Measurements from ENCODE around the gene PKP4. TPM values are rescaled to one million over a fixed set of nuclear protein-coding genes. Genes with fewer than 3 reads are reported as not detected.

Gene PKP4
- total and polyA plus RNA-seq, 2 experiments from 2014 or later: 35.7 to 92.3 TPM

DNA sequence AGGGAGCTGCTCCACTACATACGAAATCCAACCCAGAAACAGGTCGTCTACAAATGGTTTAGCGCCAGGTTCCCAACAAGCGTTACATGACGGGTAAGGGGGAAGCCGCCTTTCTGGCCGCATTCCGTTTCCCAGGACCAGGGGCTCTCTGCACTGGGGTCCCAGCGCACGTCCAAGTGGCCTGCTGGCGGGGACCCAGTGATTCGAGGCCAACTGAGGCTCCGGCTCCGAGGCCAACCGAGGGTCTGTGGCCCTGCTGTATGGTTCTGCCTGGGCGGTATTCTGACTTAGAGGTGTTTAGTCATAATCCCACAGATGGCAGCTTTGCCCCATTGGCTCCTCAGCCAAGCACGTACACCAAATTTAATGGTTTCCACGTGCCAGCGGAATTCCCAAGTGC lies 127.2 kb downstream of the PKP4 start (continued):
- TF ChIP-seq, protein P1, sequence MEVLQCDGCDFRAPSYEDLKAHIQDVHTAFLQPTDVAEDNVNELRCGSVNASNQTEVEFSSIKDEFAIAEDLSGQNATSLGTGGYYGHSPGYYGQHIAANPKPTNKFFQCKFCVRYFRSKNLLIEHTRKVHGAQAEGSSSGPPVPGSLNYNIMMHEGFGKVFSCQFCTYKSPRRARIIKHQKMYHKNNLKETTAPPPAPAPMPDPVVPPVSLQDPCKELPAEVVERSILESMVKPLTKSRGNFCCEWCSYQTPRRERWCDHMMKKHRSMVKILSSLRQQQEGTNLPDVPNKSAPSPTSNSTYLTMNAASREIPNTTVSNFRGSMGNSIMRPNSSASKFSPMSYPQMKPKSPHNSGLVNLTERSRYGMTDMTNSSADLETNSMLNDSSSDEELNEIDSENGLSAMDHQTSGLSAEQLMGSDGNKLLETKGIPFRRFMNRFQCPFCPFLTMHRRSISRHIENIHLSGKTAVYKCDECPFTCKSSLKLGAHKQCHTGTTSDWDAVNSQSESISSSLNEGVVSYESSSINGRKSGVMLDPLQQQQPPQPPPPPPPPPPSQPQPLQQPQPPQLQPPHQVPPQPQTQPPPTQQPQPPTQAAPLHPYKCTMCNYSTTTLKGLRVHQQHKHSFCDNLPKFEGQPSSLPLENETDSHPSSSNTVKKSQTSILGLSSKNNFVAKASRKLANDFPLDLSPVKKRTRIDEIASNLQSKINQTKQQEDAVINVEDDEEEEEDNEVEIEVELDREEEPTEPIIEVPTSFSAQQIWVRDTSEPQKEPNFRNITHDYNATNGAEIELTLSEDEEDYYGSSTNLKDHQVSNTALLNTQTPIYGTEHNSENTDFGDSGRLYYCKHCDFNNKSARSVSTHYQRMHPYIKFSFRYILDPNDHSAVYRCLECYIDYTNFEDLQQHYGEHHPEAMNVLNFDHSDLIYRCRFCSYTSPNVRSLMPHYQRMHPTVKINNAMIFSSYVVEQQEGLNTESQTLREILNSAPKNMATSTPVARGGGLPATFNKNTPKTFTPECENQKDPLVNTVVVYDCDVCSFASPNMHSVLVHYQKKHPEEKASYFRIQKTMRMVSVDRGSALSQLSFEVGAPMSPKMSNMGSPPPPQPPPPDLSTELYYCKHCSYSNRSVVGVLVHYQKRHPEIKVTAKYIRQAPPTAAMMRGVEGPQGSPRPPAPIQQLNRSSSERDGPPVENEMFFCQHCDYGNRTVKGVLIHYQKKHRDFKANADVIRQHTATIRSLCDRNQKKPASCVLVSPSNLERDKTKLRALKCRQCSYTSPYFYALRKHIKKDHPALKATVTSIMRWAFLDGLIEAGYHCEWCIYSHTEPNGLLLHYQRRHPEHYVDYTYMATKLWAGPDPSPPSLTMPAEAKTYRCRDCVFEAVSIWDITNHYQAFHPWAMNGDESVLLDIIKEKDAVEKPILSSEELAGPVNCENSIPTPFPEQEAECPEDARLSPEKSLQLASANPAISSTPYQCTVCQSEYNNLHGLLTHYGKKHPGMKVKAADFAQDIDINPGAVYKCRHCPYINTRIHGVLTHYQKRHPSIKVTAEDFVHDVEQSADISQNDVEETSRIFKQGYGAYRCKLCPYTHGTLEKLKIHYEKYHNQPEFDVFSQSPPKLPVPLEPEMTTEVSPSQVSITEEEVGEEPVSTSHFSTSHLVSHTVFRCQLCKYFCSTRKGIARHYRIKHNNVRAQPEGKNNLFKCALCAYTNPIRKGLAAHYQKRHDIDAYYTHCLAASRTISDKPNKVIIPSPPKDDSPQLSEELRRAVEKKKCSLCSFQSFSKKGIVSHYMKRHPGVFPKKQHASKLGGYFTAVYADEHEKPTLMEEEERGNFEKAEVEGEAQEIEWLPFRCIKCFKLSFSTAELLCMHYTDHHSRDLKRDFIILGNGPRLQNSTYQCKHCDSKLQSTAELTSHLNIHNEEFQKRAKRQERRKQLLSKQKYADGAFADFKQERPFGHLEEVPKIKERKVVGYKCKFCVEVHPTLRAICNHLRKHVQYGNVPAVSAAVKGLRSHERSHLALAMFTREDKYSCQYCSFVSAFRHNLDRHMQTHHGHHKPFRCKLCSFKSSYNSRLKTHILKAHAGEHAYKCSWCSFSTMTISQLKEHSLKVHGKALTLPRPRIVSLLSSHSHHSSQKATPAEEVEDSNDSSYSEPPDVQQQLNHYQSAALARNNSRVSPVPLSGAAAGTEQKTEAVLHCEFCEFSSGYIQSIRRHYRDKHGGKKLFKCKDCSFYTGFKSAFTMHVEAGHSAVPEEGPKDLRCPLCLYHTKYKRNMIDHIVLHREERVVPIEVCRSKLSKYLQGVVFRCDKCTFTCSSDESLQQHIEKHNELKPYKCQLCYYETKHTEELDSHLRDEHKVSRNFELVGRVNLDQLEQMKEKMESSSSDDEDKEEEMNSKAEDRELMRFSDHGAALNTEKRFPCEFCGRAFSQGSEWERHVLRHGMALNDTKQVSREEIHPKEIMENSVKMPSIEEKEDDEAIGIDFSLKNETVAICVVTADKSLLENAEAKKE (CRISPR knock-in tag; IDR thresholded peaks at IDR 0.05): no peak
- TF ChIP-seq JUNB (IDR thresholded peaks at IDR 0.05; ENCODE audit: unreplicated experiment): no peak
- TF ChIP-seq, protein P2, sequence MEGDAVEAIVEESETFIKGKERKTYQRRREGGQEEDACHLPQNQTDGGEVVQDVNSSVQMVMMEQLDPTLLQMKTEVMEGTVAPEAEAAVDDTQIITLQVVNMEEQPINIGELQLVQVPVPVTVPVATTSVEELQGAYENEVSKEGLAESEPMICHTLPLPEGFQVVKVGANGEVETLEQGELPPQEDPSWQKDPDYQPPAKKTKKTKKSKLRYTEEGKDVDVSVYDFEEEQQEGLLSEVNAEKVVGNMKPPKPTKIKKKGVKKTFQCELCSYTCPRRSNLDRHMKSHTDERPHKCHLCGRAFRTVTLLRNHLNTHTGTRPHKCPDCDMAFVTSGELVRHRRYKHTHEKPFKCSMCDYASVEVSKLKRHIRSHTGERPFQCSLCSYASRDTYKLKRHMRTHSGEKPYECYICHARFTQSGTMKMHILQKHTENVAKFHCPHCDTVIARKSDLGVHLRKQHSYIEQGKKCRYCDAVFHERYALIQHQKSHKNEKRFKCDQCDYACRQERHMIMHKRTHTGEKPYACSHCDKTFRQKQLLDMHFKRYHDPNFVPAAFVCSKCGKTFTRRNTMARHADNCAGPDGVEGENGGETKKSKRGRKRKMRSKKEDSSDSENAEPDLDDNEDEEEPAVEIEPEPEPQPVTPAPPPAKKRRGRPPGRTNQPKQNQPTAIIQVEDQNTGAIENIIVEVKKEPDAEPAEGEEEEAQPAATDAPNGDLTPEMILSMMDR (conservative IDR thresholded peaks at IDR 0.05; ENCODE audit: low read depth in 2 of 2): no peak
- TF ChIP-seq EZH2phosphoT487 (IDR thresholded peaks at IDR 0.05; ENCODE audit: unreplicated experiment): no peak

DNA sequence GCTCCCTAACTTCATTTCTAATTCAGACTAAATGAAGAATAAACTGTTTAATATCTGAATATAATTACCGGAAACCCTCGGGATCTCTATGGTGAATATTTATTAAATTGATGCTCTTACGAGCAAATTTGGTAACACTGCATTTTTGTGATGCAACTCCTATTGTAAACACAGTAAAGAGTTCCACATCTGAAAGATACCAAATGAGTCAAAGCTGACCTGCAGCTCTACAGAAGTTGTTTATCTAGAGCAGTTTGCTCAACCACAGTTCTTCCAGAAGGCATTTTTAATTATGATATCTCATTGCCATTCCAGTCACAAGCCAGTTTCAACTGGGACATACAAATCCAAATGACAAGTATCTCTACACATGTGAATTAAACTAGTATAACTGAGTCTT lies 129.7 kb downstream of the PKP4 start:
- Mint-ChIP-seq H3K36me3 (ENCODE audit: low read depth) (no peaks in the 10 kb centered on the region), H3K27me3 (ENCODE audit: insufficient read depth, low read depth, poor library complexity) (no peaks in the 10 kb centered on the region), H3K4me3 (no peak overlapping the region), H3K4me1 (no peaks in the 10 kb centered on the region), H3K27ac (no peak overlapping the region; the same call in 1 of the 2 replicates), H3K9me3 (no peaks in the 10 kb centered on the region)
- no peak overlapping the region for H3K27ac ChIP-seq (ENCODE audit: low read depth)
- no peaks in the 10 kb centered on the region for H3K27me3 ChIP-seq (ENCODE audit: insufficient read depth)
- H4K20me1 ChIP-seq (replicated peaks; ENCODE audit: insufficient read depth): peaks cover 6% of the 10 kb centered on the region; the same call in 1 of the 2 replicates
- no peaks in the 10 kb centered on the region for H3K4me1 ChIP-seq (ENCODE audit: insufficient read depth)
- DNase-seq (ENCODE audit: low spot score) (no peak), ATAC-seq (no peak)
- H3F3A ChIP-seq (replicated peaks; ENCODE audit: low read depth): no peaks in the 10 kb centered on the region
- no peaks in the 10 kb centered on the region for H3K36me3 ChIP-seq (ENCODE audit: insufficient read depth)
- no peak overlapping the region for H2AFZ ChIP-seq
- no peaks in the 10 kb centered on the region for H3K79me2 ChIP-seq (replicated peaks; ENCODE audit: insufficient read depth)
- H3K4me2 ChIP-seq: no peak overlapping the region
- no peak overlapping the region for H3K4me3 ChIP-seq
- H3K9me2 ChIP-seq (ENCODE audit: insufficient read depth): no peaks in the 10 kb centered on the region
- TF ChIP-seq EZH2 (IDR thresholded peaks at IDR 0.05; ENCODE audit: low read depth, unreplicated experiment): no peak
- no peak for TF ChIP-seq CREB1 (CRISPR knock-in tag; IDR thresholded peaks at IDR 0.05; ENCODE audit: low read depth)
- TF ChIP-seq STAT1 (IDR thresholded peaks at IDR 0.05; ENCODE audit: unreplicated experiment): no peak
- TF ChIP-seq, protein P2 (conservative IDR thresholded peaks at IDR 0.05; ENCODE audit: low read depth in 2 of 2): no peak
- no peak for TF ChIP-seq ZNF331 (CRISPR knock-in tag; IDR thresholded peaks at IDR 0.05; ENCODE audit: low read depth)
- TF ChIP-seq POLR2AphosphoS5 (IDR thresholded peaks at IDR 0.05; ENCODE audit: low read depth): no peak
- TF ChIP-seq, protein P3, sequence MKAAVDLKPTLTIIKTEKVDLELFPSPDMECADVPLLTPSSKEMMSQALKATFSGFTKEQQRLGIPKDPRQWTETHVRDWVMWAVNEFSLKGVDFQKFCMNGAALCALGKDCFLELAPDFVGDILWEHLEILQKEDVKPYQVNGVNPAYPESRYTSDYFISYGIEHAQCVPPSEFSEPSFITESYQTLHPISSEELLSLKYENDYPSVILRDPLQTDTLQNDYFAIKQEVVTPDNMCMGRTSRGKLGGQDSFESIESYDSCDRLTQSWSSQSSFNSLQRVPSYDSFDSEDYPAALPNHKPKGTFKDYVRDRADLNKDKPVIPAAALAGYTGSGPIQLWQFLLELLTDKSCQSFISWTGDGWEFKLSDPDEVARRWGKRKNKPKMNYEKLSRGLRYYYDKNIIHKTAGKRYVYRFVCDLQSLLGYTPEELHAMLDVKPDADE (IDR thresholded peaks at IDR 0.05): no peak
- TF ChIP-seq NANOG (IDR thresholded peaks at IDR 0.05; ENCODE audit: borderline replicate concordance): no peak
- TF ChIP-seq EZH2phosphoT487 (IDR thresholded peaks at IDR 0.05; ENCODE audit: unreplicated experiment): no peak
